ENCODE measurements around the gene CLIP1. TPM values are rescaled to one million over a fixed set of nuclear protein-coding genes. Genes with fewer than 3 reads are reported as not detected.

CLIP1 gene
- total and polyA plus RNA-seq, 2 of the 13 experiments (the other 11 are each of a cell fraction or from before 2014, with no cell fraction given): 28.9 to 43.7 TPM

GRCh38 chr12:122345042-122345441, 77.4 kb downstream of the CLIP1 start:
- H4K20me1 ChIP-seq (ENCODE audit: insufficient read depth, low read length): no peaks in the 10 kb centered on the region
- CTCF ChIA-PET (ENCODE audit: low intra/inter-chr PET ratio, low total read pairs): no interaction called here

More at GRCh38 chr12:122345042-122345441, 77.4 kb downstream of the CLIP1 start:
- H3K27me3 ChIP-seq (ENCODE audit: control insufficient read depth in 1 of 2, insufficient read depth in 2 of 2, low read length in 2 of 2): no peaks in the 10 kb centered on the region
- peaks cover 3 to 11% of the 10 kb centered on the region in 2 experiments; a peak in 4 of 5 replicates for H3K36me3 ChIP-seq (replicated peaks in 1 of 2; ENCODE audit: control insufficient read depth in 1 of 2, insufficient read depth in 2 of 2, low read length in 2 of 2)
- no peak for FAIRE-seq
- ATAC-seq: no peak
- 94% methylated on average over 2 of the region's 2 CpGs for WGBS (ENCODE audit: low lambda C conversion rate)
- no peak overlapping the region for H3K27ac ChIP-seq (ENCODE audit: extremely low read length, insufficient read depth, low read length)
- no peak overlapping the region for H3K9ac ChIP-seq (ENCODE audit: insufficient read depth, low read depth, low read length)
- intact Hi-C loops (cut with micrococcal nuclease; ENCODE audit: unreplicated experiment) (no loop called here), in situ Hi-C loops (cut with HindIII; ENCODE audit: extremely low pct_ligation_motif_present, low pct_unique_long_range_greater_than_20kb) (no loop called here)
- POLR2A ChIA-PET: no interaction called here
- no peak overlapping the region for H3K4me3 ChIP-seq (replicated peaks in 1 of 3; ENCODE audit: insufficient read depth in 1 of 3, low read depth in 2 of 3, low read length in 3 of 3)
- no peak for DNase-seq (ENCODE audit: low spot score)
- H2AFZ ChIP-seq (ENCODE audit: low read length): no peak overlapping the region
- no peaks in the 10 kb centered on the region for H3K9me3 ChIP-seq (ENCODE audit: low read length)
- TF ChIP-seq ETS1 (CRISPR knock-in tag; IDR thresholded peaks at IDR 0.05) (no peak), ZNF253 (CRISPR knock-in tag; IDR thresholded peaks at IDR 0.05; ENCODE audit: borderline replicate concordance) (no peak), ATF2 (CRISPR knock-in tag; IDR thresholded peaks at IDR 0.05) (no peak), SMAD3 (CRISPR knock-in tag; IDR thresholded peaks at IDR 0.05) (no peak), MED1 (CRISPR knock-in tag; IDR thresholded peaks at IDR 0.05) (no peak), HHEX (CRISPR knock-in tag; IDR thresholded peaks at IDR 0.05) (no peak), FOXM1 (CRISPR knock-in tag; IDR thresholded peaks at IDR 0.05) (no peak)
- H3K4me1 ChIP-seq (ENCODE audit: insufficient read depth, low read length): peaks cover 12% of the 10 kb centered on the region
- no TSS peak for BruUV-seq (replicated peaks)
- no peak overlapping the region for H3K4me2 ChIP-seq (ENCODE audit: low read depth, low read length)
- no peaks in the 10 kb centered on the region for H3K79me2 ChIP-seq (ENCODE audit: insufficient read depth, low read length)
